Measurements from ENCODE around the gene ZNRD2. TPM values are rescaled to one million over a fixed set of nuclear protein-coding genes. Genes with fewer than 3 reads are reported as not detected.

The ZNRD2 gene
- total and polyA plus RNA-seq, 4 experiments from 2014 or later = 24.6 to 74.9 (median 48.8) TPM

DNA sequence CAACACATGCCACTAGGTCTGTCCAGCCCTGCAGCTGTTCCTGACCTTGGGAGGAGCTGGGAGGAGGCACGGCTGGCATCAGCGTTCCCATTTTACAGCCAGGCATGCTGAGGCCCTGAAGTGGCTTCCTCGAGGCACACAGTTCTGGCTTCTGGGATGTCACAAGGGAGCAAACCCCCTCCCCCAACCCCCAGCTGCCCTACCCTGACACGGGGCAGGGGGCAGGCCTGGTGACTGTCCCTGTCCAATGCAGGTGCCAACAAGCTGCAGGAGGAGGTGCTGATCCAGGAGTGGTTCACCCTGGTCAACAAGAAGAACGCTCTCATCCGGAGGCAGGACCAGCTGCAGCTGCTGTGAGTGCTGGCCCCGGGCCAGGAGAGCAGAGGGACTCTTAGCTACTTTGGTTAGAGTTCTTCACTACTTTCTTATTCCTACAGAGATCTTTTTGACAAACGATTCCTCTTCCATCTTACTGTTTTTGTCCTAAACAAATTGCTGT, 20.0 kb downstream of the ZNRD2 start:
- H3K27me3 ChIP-seq (ENCODE audit: insufficient read depth, low read length) = no peaks in the 10 kb centered on the region
- peak overlapping the region in 1 of 8 donors; percentile 25 for H3K4me3 Mint-ChIP-seq
- ChIA-PET CTCF (ENCODE audit: partially characterized antibody) (interaction anchor here (0.6 to 7.9 kb wide), 7 partner anchors 13 to 528 kb away, joined by 3 to 124 read pairs (median 17); partner anchors contain the start of genes EHBP1L1 and FAM89B), POLR2A (ENCODE audit: partially characterized antibody) (interaction anchor here (1.1 to 7.4 kb wide), 4 partner anchors 13 to 47 kb away, joined by 4 to 118 read pairs (median 82); partner anchors contain the start of genes EHBP1L1, FAM89B and ZNRD2)
- H3K4me1 ChIP-seq (ENCODE audit: insufficient read depth, low read length) = peaks cover 35% of the 10 kb centered on the region
- H3K27ac ChIP-seq (ENCODE audit: low read depth, low read length) = no peak overlapping the region
- no peak for DNase-seq
- intact Hi-C loops (cut with micrococcal nuclease) = no loop called here
- H3K36me3 ChIP-seq (ENCODE audit: insufficient read depth, low read length) = peaks cover 24% of the 10 kb centered on the region
- H3K36me3 Mint-ChIP-seq = peaks cover 7 to 32% of the 10 kb centered on the region in 2 donors
- no peaks in the 10 kb centered on the region for H3K27me3 Mint-ChIP-seq
- H3K4me1 Mint-ChIP-seq = peaks cover 16 to 50% (median 25%) of the 10 kb centered on the region in 4 donors
- no peaks in the 10 kb centered on the region for H3K9me3 Mint-ChIP-seq
- H3K4me3 ChIP-seq (ENCODE audit: low read length in 2 of 2) = no peak overlapping the region
- H3K9me3 ChIP-seq (ENCODE audit: control insufficient read depth in 1 of 2, low read length in 2 of 2) = no peaks in the 10 kb centered on the region
- peak overlapping the region in 3 of 7 donors; percentile 32 to 88 (median 70) for H3K27ac Mint-ChIP-seq

DNA sequence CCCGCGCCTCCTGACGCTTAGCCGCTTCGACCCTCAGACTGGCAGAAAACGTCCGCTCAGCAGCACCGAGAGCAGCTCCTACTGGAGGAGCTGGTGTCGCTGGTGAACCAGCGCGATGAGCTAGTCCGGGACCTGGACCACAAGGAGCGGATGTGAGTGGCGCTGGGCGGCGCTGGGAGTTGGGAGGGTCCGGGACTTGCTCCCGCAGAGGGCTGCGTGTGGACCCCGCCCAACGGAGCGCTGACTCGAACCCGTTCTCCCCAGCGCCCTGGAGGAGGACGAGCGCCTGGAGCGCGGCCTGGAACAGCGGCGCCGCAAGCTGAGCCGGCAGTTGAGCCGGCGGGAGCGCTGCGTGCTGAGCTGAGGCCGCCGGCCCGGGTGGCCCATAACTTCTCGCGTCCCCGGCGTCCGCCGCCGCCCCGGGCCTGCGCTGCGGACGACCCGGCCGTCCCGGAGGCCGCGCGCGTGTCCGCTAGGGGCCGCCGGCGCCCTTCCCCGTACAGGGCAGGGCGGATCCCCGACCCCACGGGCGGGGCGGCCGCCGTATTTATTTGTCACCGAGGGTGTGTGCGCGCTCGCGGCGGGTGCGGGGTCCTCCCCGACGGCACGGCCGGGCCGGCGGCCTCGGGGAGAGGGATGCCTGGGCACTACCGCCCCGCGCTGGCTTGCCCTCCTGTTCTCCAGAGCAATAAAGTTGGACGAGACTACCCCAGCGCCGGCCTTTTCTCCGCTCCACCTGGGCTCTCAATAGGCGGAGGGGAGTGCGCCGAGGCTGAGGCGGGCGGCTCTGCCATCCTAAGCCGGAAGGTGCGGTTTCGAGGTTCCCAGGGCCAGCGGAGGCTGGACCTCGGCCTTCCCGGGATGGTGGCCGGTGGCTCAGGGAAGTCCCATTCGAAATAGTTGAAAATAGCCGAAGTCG, 21.9 kb downstream of the ZNRD2 start:
- peaks cover 16 to 51% (median 26%) of the 10 kb centered on the region in 4 donors for H3K4me1 Mint-ChIP-seq
- peaks cover 7 to 24% of the 10 kb centered on the region in 2 donors for H3K36me3 Mint-ChIP-seq
- POLR2A ChIA-PET (ENCODE audit: partially characterized antibody) = interaction anchor here (1.3 to 7.4 kb wide), 8 partner anchors 13 to 86 kb away, joined by 3 to 118 read pairs (median 26); partner anchors contain the start of genes EHBP1L1 and FAM89B
- no peak overlapping the region for H3K4me3 Mint-ChIP-seq
- H3K36me3 ChIP-seq (ENCODE audit: insufficient read depth, low read length) = peaks cover 13% of the 10 kb centered on the region
- CTCF ChIA-PET (ENCODE audit: partially characterized antibody) = interaction anchor here (1.0 to 5.1 kb wide), 13 partner anchors 12 to 67 kb away, joined by 3 to 57 read pairs (median 11); partner anchors contain the start of genes EHBP1L1, FAM89B, PCNX3 and SCYL1
- no peaks in the 10 kb centered on the region for H3K9me3 ChIP-seq (ENCODE audit: control insufficient read depth in 1 of 2, low read length in 2 of 2)
- intact Hi-C loops (cut with micrococcal nuclease) = no loop called here
- no peaks in the 10 kb centered on the region for H3K27me3 ChIP-seq (ENCODE audit: insufficient read depth, low read length)
- no peak overlapping the region for H3K27ac ChIP-seq (ENCODE audit: low read depth, low read length)
- H3K4me1 ChIP-seq (ENCODE audit: insufficient read depth, low read length) = peaks cover 44% of the 10 kb centered on the region
- no peaks in the 10 kb centered on the region for H3K9me3 Mint-ChIP-seq
- no peak overlapping the region for H3K27ac Mint-ChIP-seq
- DNase-seq = no peak
- no peak overlapping the region for H3K4me3 ChIP-seq (ENCODE audit: low read length in 2 of 2)
- H3K27me3 Mint-ChIP-seq = no peaks in the 10 kb centered on the region

DNA sequence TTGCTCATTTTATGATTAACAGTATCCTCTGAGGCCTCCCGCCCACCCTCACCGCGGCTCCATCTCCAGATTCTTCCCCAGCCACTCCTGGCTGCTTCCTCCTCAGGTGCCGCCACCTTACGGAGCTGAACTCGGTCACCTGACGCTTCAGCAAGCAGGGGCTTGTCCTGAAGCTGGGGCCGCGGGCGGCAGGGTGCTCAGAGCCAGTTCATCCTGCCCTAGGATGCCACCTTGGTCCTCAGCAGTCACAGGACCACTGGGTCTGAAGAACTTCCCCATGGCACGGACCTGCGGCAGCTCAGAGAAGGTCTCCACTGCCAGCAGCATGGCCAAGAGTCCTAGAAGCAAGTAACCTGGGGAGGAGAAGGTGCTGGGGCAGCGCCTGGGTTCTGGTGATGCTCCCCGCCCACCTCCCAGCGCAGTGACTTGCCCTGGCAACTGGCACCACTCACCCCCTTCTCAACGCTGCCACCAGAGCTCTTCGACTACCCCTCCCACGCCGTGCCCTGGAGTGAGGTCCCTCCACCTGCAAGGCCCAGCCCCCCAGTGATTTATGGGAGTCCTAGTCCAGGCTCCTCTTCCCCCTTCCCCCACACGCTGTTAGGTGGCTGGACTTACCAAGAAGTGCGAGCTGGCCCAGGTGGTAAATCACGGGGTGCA, 22.7 kb downstream of the ZNRD2 start:
- Histone ChIP-seq H3K27ac (ENCODE audit: low read depth, low read length) (no peak overlapping the region), H3K4me3 (ENCODE audit: low read length in 2 of 2) (no peak overlapping the region), H3K4me1 (ENCODE audit: insufficient read depth, low read length) (peaks cover 37% of the 10 kb centered on the region), H3K36me3 (ENCODE audit: insufficient read depth, low read length) (peaks cover 18% of the 10 kb centered on the region), H3K27me3 (ENCODE audit: insufficient read depth, low read length) (no peaks in the 10 kb centered on the region), H3K9me3 (ENCODE audit: control insufficient read depth in 1 of 2, low read length in 2 of 2) (no peaks in the 10 kb centered on the region)
- peaks cover 7 to 27% of the 10 kb centered on the region in 2 donors for H3K36me3 Mint-ChIP-seq
- no peak for DNase-seq
- H3K9me3 Mint-ChIP-seq = no peaks in the 10 kb centered on the region
- H3K27ac Mint-ChIP-seq = no peak overlapping the region
- no peaks in the 10 kb centered on the region for H3K27me3 Mint-ChIP-seq
- intact Hi-C loops (cut with micrococcal nuclease) = loop anchor here (1.0 kb wide), 1 partner anchor 53 kb away; no protein-coding TSS in a partner anchor
- CTCF ChIA-PET (ENCODE audit: partially characterized antibody) = interaction anchor here (0.6 to 5.1 kb wide), 23 partner anchors 8 to 679 kb away, joined by 3 to 57 read pairs (median 6); partner anchors contain the start of genes EHBP1L1, FAM89B, PCNX3 and SCYL1
- H3K4me3 Mint-ChIP-seq = no peak overlapping the region
- peaks cover 12 to 43% (median 18%) of the 10 kb centered on the region in 4 donors for H3K4me1 Mint-ChIP-seq
- POLR2A ChIA-PET (ENCODE audit: partially characterized antibody) = interaction anchor here (0.8 to 6.0 kb wide), 14 partner anchors 14 to 335 kb away, joined by 3 to 79 read pairs (median 4); partner anchors contain the start of genes EHBP1L1, FAM89B, NEAT1 and RELA

DNA sequence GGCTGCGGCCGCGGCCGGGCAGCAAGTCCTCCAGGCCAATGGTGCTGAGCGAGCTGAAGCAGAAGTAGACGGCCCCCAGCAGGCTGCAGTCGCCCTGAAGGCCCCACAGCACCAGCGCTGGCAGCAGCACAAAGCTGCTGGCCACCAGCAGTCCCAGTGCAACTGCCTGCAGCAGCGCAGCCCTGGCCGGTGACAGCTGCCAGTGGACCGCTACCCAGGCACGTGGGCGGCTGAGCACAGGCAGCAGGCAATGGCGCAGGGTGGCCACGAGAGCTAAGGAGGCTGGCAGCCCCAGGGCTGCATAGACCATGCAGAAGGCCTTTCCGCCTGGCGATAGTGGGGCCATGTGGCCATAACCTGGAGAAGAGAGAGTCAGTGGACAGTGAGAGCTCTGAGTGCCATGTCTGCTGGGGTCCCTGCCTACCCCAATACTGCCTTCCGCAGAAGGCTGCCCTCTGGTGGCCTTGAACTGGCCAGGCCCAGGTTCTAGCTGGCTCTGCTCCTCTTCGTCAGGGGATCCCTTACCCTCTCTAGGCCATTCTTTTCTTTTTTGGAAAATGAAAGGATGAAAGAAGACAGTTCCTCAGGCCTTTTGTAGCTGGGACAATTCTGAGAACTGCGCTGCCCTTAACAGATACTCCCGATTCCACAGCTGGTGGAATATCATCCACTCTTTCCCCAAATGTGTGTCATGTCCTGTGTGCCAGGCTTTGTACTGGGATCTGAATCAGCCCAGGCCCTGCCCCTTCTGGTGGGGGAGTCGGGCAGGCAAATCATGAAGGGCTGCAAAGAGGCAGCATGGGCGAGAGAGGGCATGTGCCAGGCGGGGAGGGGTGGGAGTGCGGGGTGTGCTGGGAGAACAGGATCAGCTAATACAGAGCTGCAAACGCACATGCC, 23.5 kb downstream of the ZNRD2 start:
- H3K4me1 Mint-ChIP-seq = peaks cover 7 to 35% (median 11%) of the 10 kb centered on the region in 4 donors
- no peak overlapping the region for H3K4me3 Mint-ChIP-seq
- H3K27ac Mint-ChIP-seq = peak overlapping the region in 2 of 7 donors; percentile 10 to 42
- Histone ChIP-seq H3K27ac (ENCODE audit: low read depth, low read length) (no peak overlapping the region), H3K36me3 (ENCODE audit: insufficient read depth, low read length) (peaks cover 25% of the 10 kb centered on the region), H3K4me1 (ENCODE audit: insufficient read depth, low read length) (peaks cover 29% of the 10 kb centered on the region), H3K4me3 (ENCODE audit: low read length in 2 of 2) (no peak overlapping the region), H3K27me3 (ENCODE audit: insufficient read depth, low read length) (no peaks in the 10 kb centered on the region), H3K9me3 (ENCODE audit: control insufficient read depth in 1 of 2, low read length in 2 of 2) (no peaks in the 10 kb centered on the region)
- POLR2A ChIA-PET (ENCODE audit: partially characterized antibody) = interaction anchor here (0.7 to 6.0 kb wide), 18 partner anchors 9 to 334 kb away, joined by 3 to 79 read pairs (median 4); partner anchors contain the start of genes EHBP1L1, FAM89B, MAP3K11 and NEAT1
- peak in 4 of 5 donors; percentile 26 to 34 (median 28) for DNase-seq
- CTCF ChIA-PET (ENCODE audit: partially characterized antibody) = interaction anchor here (0.6 to 5.1 kb wide), 30 partner anchors 9 to 678 kb away, joined by 3 to 57 read pairs (median 4); partner anchors contain the start of genes EHBP1L1, FAM89B, PCNX3 and SCYL1
- H3K27me3 Mint-ChIP-seq = no peaks in the 10 kb centered on the region
- intact Hi-C loops (cut with micrococcal nuclease) = loop anchor here (1.0 kb wide), 1 partner anchor 53 kb away; no protein-coding TSS in a partner anchor
- H3K36me3 Mint-ChIP-seq = peaks cover 7 to 24% of the 10 kb centered on the region in 2 donors
- H3K9me3 Mint-ChIP-seq = no peaks in the 10 kb centered on the region

DNA sequence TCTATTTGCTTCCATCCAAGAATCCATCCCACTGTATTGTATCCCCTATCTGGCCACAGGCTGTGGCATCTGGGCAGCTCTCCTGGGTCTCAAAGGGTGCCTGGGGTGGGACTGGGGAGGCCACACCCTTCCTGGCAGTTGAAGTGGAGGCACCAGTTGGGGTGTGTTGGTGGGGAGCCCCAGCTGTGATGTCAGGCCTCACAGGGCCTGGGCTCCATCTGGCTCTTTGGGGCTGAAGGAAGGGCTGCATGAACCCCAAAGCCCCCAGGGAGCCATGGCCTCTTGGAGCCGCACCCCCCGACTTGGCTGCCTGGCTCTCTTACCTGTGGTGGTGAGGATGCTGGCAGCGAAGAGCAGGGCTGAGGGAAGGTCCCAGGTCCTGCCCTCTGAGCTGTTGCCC, 24.9 kb downstream of the ZNRD2 start:
- POLR2A ChIA-PET (ENCODE audit: partially characterized antibody) = interaction anchor here (0.8 to 6.0 kb wide), 8 partner anchors 7 to 90 kb away, joined by 3 to 79 read pairs (median 4); partner anchors contain the start of genes EHBP1L1, MAP3K11 and PCNX3
- Histone ChIP-seq H3K36me3 (ENCODE audit: insufficient read depth, low read length) (peaks cover 23% of the 10 kb centered on the region), H3K4me1 (ENCODE audit: insufficient read depth, low read length) (peaks cover 27% of the 10 kb centered on the region), H3K9me3 (ENCODE audit: control insufficient read depth in 1 of 2, low read length in 2 of 2) (no peaks in the 10 kb centered on the region), H3K27ac (ENCODE audit: low read depth, low read length) (no peak overlapping the region), H3K27me3 (ENCODE audit: insufficient read depth, low read length) (no peaks in the 10 kb centered on the region), H3K4me3 (ENCODE audit: low read length in 2 of 2) (no peak overlapping the region)
- Mint-ChIP-seq H3K9me3 (no peaks in the 10 kb centered on the region), H3K4me1 (peaks cover 7 to 30% (median 10%) of the 10 kb centered on the region in 4 donors), H3K4me3 (peak overlapping the region in 2 of 8 donors; percentile 41 to 43), H3K36me3 (peaks cover 7 to 28% of the 10 kb centered on the region in 2 donors), H3K27me3 (no peaks in the 10 kb centered on the region), H3K27ac (peak overlapping the region in 4 of 7 donors; percentile 13 to 93 (median 78))
- CTCF ChIA-PET (ENCODE audit: partially characterized antibody) = interaction anchor here (0.9 to 5.1 kb wide), 5 partner anchors 9 to 54 kb away, joined by 3 to 57 read pairs (median 7); partner anchors contain the start of gene PCNX3
- DNase-seq = no peak
- intact Hi-C loops (cut with micrococcal nuclease) = no loop called here
